OCI-LY7 (cell line): ENCODE data around the gene EMD. TPM values are rescaled to one million over a fixed set of nuclear protein-coding genes. Genes with fewer than 3 reads are reported as not detected.
A peak's percentile ranks its signal among the peaks of the same experiment; 100 is the strongest.
"Not testable (repeated sequence)": the region's sequence is repeated elsewhere in the genome, so short reads cannot be mapped to it uniquely, and the experiment has no call there.

Experiments used
- BruUV-seq: library from RNA; stranded (reverse); fragments of 400-500 nt; replicated peaks from 2 replicates; lab custom pipeline; 2021; lab: Mats Ljungman, UMichigan
- CTCF ChIA-PET: fragments of 300-600 bp; sonication (Branson Sonifier 250); formaldehyde crosslinking; loops from one replicate; lab custom pipeline; 2022; ENCODE audit warnings: antibody characterized with exemption; ENCODE audit not compliant: unreplicated experiment; lab: Charles Lee
- POLR2A ChIA-PET: fragments of 300-600 bp; sonication (Branson Sonifier 250); formaldehyde crosslinking; loops from one replicate; lab custom pipeline; 2022; ENCODE audit warnings: antibody characterized with exemption; lab: Charles Lee
- DNase-seq: peaks from one replicate; pipeline ENCODE4 v3.0.0-alpha.2; 2015; ENCODE audit warnings: low spot score
- H2AFZ ChIP-seq: fragments of 200-600 bp; sonication (generic), shearing (Covaris generic); 2 replicates; pipeline ENCODE4 v1.6.1; 2014; ENCODE audit warnings: mild to moderate bottlenecking, antibody characterized with exemption, low read length, moderate library complexity
- H3K27ac ChIP-seq: fragments of 200-600 bp; sonication (generic); 2 replicates; pipeline ENCODE4 v1.5.1; 2014; ENCODE audit warnings: mixed run types, low read depth, mild to moderate bottlenecking, moderate library complexity, low read length, inconsistent platforms; ENCODE audit not compliant: poor library complexity, severe bottlenecking
- H3K36me3 ChIP-seq: fragments of 200-600 bp; sonication (generic); 2 replicates; pipeline ENCODE4 v1.6.1; 2014; ENCODE audit warnings: mild to moderate bottlenecking, antibody characterized with exemption, low read length, moderate library complexity, mixed read lengths; ENCODE audit not compliant: insufficient read depth
- H3K4me1 ChIP-seq: fragments of 200-600 bp; sonication (generic); 2 replicates; pipeline ENCODE4 v1.5.1; 2014; ENCODE audit warnings: mild to moderate bottlenecking, low read length; ENCODE audit not compliant: insufficient read depth, poor library complexity, severe bottlenecking
- H3K4me2 ChIP-seq: fragments of 200-600 bp; sonication (generic); 2 replicates; pipeline ENCODE4 v1.6.1; 2014; ENCODE audit warnings: mild to moderate bottlenecking, low read length
- H3K4me3 ChIP-seq: fragments of 200-600 bp; sonication (generic); 2 replicates; pipeline ENCODE4 v1.5.1; 2014; ENCODE audit warnings: mild to moderate bottlenecking, low read depth, low read length; ENCODE audit not compliant: poor library complexity, severe bottlenecking
- H3K79me2 ChIP-seq: fragments of 200-600 bp; sonication (generic); 2 replicates; pipeline ENCODE4 v1.6.1; 2016; ENCODE audit warnings: low read depth, mild to moderate bottlenecking, low read length, moderate library complexity, mixed read lengths; ENCODE audit not compliant: insufficient read depth
- H3K9me2 ChIP-seq: fragments of 200-600 bp; sonication (generic); 2 replicates; pipeline ENCODE4 v1.6.1; 2016; ENCODE audit warnings: mild to moderate bottlenecking, low read length, mixed read lengths; ENCODE audit not compliant: insufficient read depth
- H3K9me3 ChIP-seq: fragments of 200-600 bp; sonication (generic); 2 replicates; pipeline ENCODE4 v1.6.1; 2014; ENCODE audit warnings: mild to moderate bottlenecking, mixed run types, low read length, mixed read lengths
- H4K20me1 ChIP-seq: fragments of 200-600 bp; sonication (generic); 2 replicates; pipeline ENCODE4 v1.6.1; 2014; ENCODE audit warnings: mild to moderate bottlenecking, antibody characterized with exemption, low read length, moderate library complexity, mixed read lengths; ENCODE audit not compliant: insufficient read depth
- CTCF ChIP-seq: fragments of 200-600 bp; sonication (generic); conservative IDR thresholded peaks from 2 replicates; pipeline ENCODE4 v1.5.1; 2014; ENCODE audit warnings: mild to moderate bottlenecking, antibody characterized with exemption, low read length, moderate library complexity, mixed read lengths
- EZH2phosphoT487 ChIP-seq: fragments of 200-600 bp; sonication (generic); IDR thresholded peaks from 2 replicates; pipeline ENCODE4 v1.6.1; 2018; ENCODE audit warnings: low read depth, borderline replicate concordance, mild to moderate bottlenecking, mixed run types, antibody characterized with exemption, low read length, moderate library complexity, mixed read lengths
- intact Hi-C: fragments of 100-400 bp; cut with micrococcal nuclease; formaldehyde crosslinking; loops from one replicate; pipeline ENCODE4 v1.10.0; 2022; ENCODE audit not compliant: unreplicated experiment
- total RNA-seq, 2 experiments: library from RNA; depleted of rRNA in 1 of 2; stranded (reverse); fragments of >200 nt in 1 of 2; shearing (Covaris generic) in 1 of 2; gene quantifications; 2 replicates each; pipeline ENCODE4 v1.2.3, GENCODE V29; 2014 to 2022

The EMD gene
- total RNA-seq, 2 experiments from 2014 or later, result 35.4 to 64.6 TPM

- Histone ChIP-seq H3K9me3 (no peaks in the 10 kb centered on the region), H2AFZ (peak overlapping the region; percentile 41; the same call in 1 of the 2 replicates), H3K9me2 (no peaks in the 10 kb centered on the region), H3K4me2 (peak overlapping the region; percentile 52), H3K79me2 (no peaks in the 10 kb centered on the region), H3K36me3 (no peaks in the 10 kb centered on the region), H3K27ac (peak overlapping the region; percentile 75), H3K4me1 (peaks cover 52% of the 10 kb centered on the region), H4K20me1 (no peaks in the 10 kb centered on the region), H3K4me3 (peak overlapping the region; percentile 22)
- no peak for TF ChIP-seq EZH2phosphoT487
- no peak for TF ChIP-seq CTCF
- POLR2A ChIA-PET, result interaction anchor here (0.6 to 0.7 kb wide), 2 partner anchors 11 to 215 kb away, joined by 3 to 5 read pairs; no protein-coding TSS in a partner anchor
- CTCF ChIA-PET, result interaction anchor here (0.6 kb wide), 1 partner anchor 12 kb away, joined by 3 read pairs; no protein-coding TSS in a partner anchor
- intact Hi-C loops, result no loop called here
- peak; percentile 74 for DNase-seq
- BruUV-seq, result no TSS peak
Observed at GRCh38 chrX:154333837-154334271, 45.2 kb upstream of the EMD start.

GRCh38 chrX:154334496-154334895 is 44.6 kb upstream of the EMD start:
- Histone ChIP-seq H3K79me2 (no peaks in the 10 kb centered on the region), H4K20me1 (no peaks in the 10 kb centered on the region), H3K9me2 (no peaks in the 10 kb centered on the region), H2AFZ (peak overlapping the region; percentile 41; the same call in 1 of the 2 replicates), H3K4me2 (peak overlapping the region; percentile 52), H3K27ac (peak overlapping the region; percentile 75), H3K9me3 (no peaks in the 10 kb centered on the region), H3K4me3 (peak overlapping the region; percentile 22), H3K36me3 (no peaks in the 10 kb centered on the region), H3K4me1 (peaks cover 48% of the 10 kb centered on the region)
- CTCF ChIA-PET, result no interaction called here
- no peak for DNase-seq
- POLR2A ChIA-PET, result interaction anchor here (0.6 to 0.7 kb wide), 2 partner anchors 12 to 214 kb away, joined by 3 to 5 read pairs; no protein-coding TSS in a partner anchor
- no TSS peak for BruUV-seq
- intact Hi-C loops, result no loop called here
- TF ChIP-seq EZH2phosphoT487, result no peak
- TF ChIP-seq CTCF, result no peak

GRCh38 chrX:154341399-154342298 is 37.4 kb upstream of the EMD start:
- H3K9me2 ChIP-seq, H3K4me1 ChIP-seq, intact Hi-C loops, DNase-seq, POLR2A ChIA-PET, CTCF ChIA-PET, H4K20me1 ChIP-seq, H3K27ac ChIP-seq, BruUV-seq, H3K36me3 ChIP-seq, H3K79me2 ChIP-seq, H3K9me3 ChIP-seq, H3K4me3 ChIP-seq, H3K4me2 ChIP-seq, H2AFZ ChIP-seq: not testable (repeated sequence)

DNA sequence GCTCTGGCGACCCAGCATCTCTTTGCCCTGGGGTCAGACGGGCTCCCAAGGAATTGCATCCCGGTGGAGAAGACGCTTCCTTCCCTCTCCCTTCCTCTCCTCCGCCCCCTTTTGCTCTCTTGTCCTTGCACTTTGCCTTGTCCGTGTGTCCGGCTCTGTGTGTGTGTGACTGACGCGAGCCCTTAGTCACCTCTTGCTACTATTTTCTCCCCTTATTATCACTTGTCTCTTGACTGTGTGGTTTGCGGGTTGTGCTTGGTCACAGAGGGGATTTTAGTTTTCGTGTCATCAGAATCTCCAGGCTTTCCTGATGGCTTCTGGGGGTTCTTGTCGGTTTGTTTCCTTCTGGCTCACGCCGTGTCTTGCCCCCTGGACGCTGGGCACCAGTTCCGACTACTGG is 36.0 kb upstream of the EMD start:
- H3K79me2 ChIP-seq, H3K27ac ChIP-seq, POLR2A ChIA-PET, H2AFZ ChIP-seq, intact Hi-C loops, H4K20me1 ChIP-seq, DNase-seq, CTCF ChIA-PET, BruUV-seq, H3K9me2 ChIP-seq, H3K36me3 ChIP-seq, H3K9me3 ChIP-seq, H3K4me2 ChIP-seq, H3K4me3 ChIP-seq, H3K4me1 ChIP-seq: not testable (repeated sequence)

GRCh38 chrX:154343620-154344019 is 35.5 kb upstream of the EMD start:
- H3K4me2 ChIP-seq, intact Hi-C loops, H2AFZ ChIP-seq, H4K20me1 ChIP-seq, H3K4me3 ChIP-seq, H3K9me2 ChIP-seq, DNase-seq, H3K9me3 ChIP-seq, H3K27ac ChIP-seq, BruUV-seq, H3K36me3 ChIP-seq, POLR2A ChIA-PET, H3K79me2 ChIP-seq, H3K4me1 ChIP-seq, CTCF ChIA-PET: not testable (repeated sequence)
